Cardiac septum (tissue), 1 donor: ENCODE measurements around the gene RPS4Y1. TPM values are rescaled to one million over a fixed set of nuclear protein-coding genes. Genes with fewer than 3 reads are reported as not detected.
"Not testable (repeated sequence)": the region's sequence is repeated elsewhere in the genome, so short reads cannot be mapped to it uniquely, and the experiment has no call there.

Source experiments
- DNase-seq: peaks from one replicate; pipeline ENCODE4 v3.0.0-alpha.2; 2020; ENCODE audit warnings: low spot score
- intact Hi-C: fragments of 100-400 bp; cut with DNase I; formaldehyde crosslinking; loops from one replicate; pipeline ENCODE4 v1.14.0; 2022
- long read RNA-seq: library from polyadenylated mRNA; unstranded; transcript quantifications from one replicate; pipeline ENCODE4 v2.0.0, GENCODE V29; 2021
- total RNA-seq: library from RNA; stranded (reverse); fragmentation: NEBNext Ultra II Directional; extraction: Animal tissue kit (Norgen Biotek cat#: 25700); gene quantifications from one replicate; pipeline ENCODE4 v1.2.1, GENCODE V29; 2021
- donor health status: DM: no; HTN: no; CAD: no.

RPS4Y1 gene
- total RNA-seq: not detected
- long read RNA-seq: 0 reads

- intact Hi-C loops: no loop called here
- no peak for DNase-seq
These were observed at the start of gene RPS4Y1 for GRCh38 chrY:2841471-2841893. TSS of gene RPS4Y1 (plus strand) at chrY:2841602. CDS start at chrY:2841625, 23 bp downstream.

- intact Hi-C loops: no loop called here
These were observed 44.4 kb upstream of the RPS4Y1 start for GRCh38 chrY:2796977-2797523.

GRCh38 chrY:2797991-2798390, 43.4 kb upstream of the RPS4Y1 start:
- intact Hi-C loops: no loop called here

More at GRCh38 chrY:2796977-2797523, 44.4 kb upstream of the RPS4Y1 start:
- no peak for DNase-seq

GRCh38 chrY:2800246-2800645, 41.2 kb upstream of the RPS4Y1 start:
- DNase-seq: no peak
- intact Hi-C loops: no loop called here

More at GRCh38 chrY:2797991-2798390, 43.4 kb upstream of the RPS4Y1 start:
- DNase-seq: no peak

- DNase-seq, intact Hi-C loops: not testable (repeated sequence)
These were observed 24.1 kb upstream of the RPS4Y1 start for GRCh38 chrY:2817146-2817896.

- intact Hi-C loops: no loop called here
- no peak for DNase-seq
These were observed 16.9 kb upstream of the RPS4Y1 start for GRCh38 chrY:2824471-2824870.

- intact Hi-C loops: no loop called here
- DNase-seq: no peak
These were observed 12.9 kb upstream of the RPS4Y1 start for GRCh38 chrY:2828497-2828896.

- intact Hi-C loops: no loop called here
- DNase-seq: no peak
These were observed 6.2 kb upstream of the RPS4Y1 start for GRCh38 chrY:2835230-2835629.

- intact Hi-C loops: no loop called here
- DNase-seq: no peak
These were observed 4.3 kb upstream of the RPS4Y1 start for GRCh38 chrY:2837078-2837477.

- no peak for DNase-seq
- intact Hi-C loops: no loop called here
These were observed 3.5 kb upstream of the RPS4Y1 start for GRCh38 chrY:2837932-2838331.

- intact Hi-C loops: no loop called here
- DNase-seq: no peak
These were observed 5.4 kb downstream of the RPS4Y1 start for GRCh38 chrY:2846791-2847190.

GRCh38 chrY:2848384-2848783, 7.0 kb downstream of the RPS4Y1 start:
- no peak for DNase-seq
- intact Hi-C loops: no loop called here

- DNase-seq: no peak
- intact Hi-C loops: no loop called here
These were observed 8.0 kb downstream of the RPS4Y1 start for GRCh38 chrY:2849368-2849767.

- intact Hi-C loops: no loop called here
- DNase-seq: no peak
These were observed 12.9 kb downstream of the RPS4Y1 start for GRCh38 chrY:2854145-2854774.

GRCh38 chrY:2857068-2857467, 15.7 kb downstream of the RPS4Y1 start:
- intact Hi-C loops: no loop called here
- DNase-seq: no peak

GRCh38 chrY:2857686-2858085, 16.3 kb downstream of the RPS4Y1 start:
- intact Hi-C loops: no loop called here

GRCh38 chrY:2859782-2860181, 18.4 kb downstream of the RPS4Y1 start:
- no peak for DNase-seq
- intact Hi-C loops: no loop called here

More at GRCh38 chrY:2857686-2858085, 16.3 kb downstream of the RPS4Y1 start:
- DNase-seq: no peak

GRCh38 chrY:2860511-2860910, 19.1 kb downstream of the RPS4Y1 start:
- DNase-seq: no peak
- intact Hi-C loops: no loop called here

GRCh38 chrY:2866581-2866980, 25.2 kb downstream of the RPS4Y1 start:
- intact Hi-C loops: no loop called here
- DNase-seq: no peak

GRCh38 chrY:2867469-2867868, 26.1 kb downstream of the RPS4Y1 start:
- DNase-seq: no peak
- intact Hi-C loops: no loop called here
